ENCODE results near the gene AOPEP.

AOPEP gene

GRCh38 chr9:95038666-95039065, 312.2 kb downstream of the AOPEP start:
- TF ChIP-seq ZFX (IDR thresholded peaks at IDR 0.05): no peak
- no peak for TF ChIP-seq CTCF (conservative IDR thresholded peaks at IDR 0.05)
- H3K27ac ChIP-seq: no peak overlapping the region

GRCh38 chr9:95040106-95040505, 313.6 kb downstream of the AOPEP start:
- H3K27ac ChIP-seq: no peak overlapping the region
- TF ChIP-seq CTCF (conservative IDR thresholded peaks at IDR 0.05): no peak
- no peak for TF ChIP-seq ZFX (IDR thresholded peaks at IDR 0.05)

- TF ChIP-seq CTCF (conservative IDR thresholded peaks at IDR 0.05) (no peak), ZFX (IDR thresholded peaks at IDR 0.05) (no peak)
- no peak overlapping the region for H3K27ac ChIP-seq
Observed at GRCh38 chr9:95043826-95044225, 317.3 kb downstream of the AOPEP start.

- TF ChIP-seq ZFX (IDR thresholded peaks at IDR 0.05) (no peak), CTCF (conservative IDR thresholded peaks at IDR 0.05) (no peak)
Observed at GRCh38 chr9:95044731-95045508, 318.4 kb downstream of the AOPEP start.

GRCh38 chr9:95045751-95046150, 319.3 kb downstream of the AOPEP start:
- H3K27ac ChIP-seq: no peak overlapping the region
- TF ChIP-seq CTCF (conservative IDR thresholded peaks at IDR 0.05) (no peak), ZFX (IDR thresholded peaks at IDR 0.05) (no peak)

More at GRCh38 chr9:95044731-95045508, 318.4 kb downstream of the AOPEP start:
- no peak overlapping the region for H3K27ac ChIP-seq

- no peak for TF ChIP-seq ZFX (IDR thresholded peaks at IDR 0.05)
- no peak for TF ChIP-seq CTCF (conservative IDR thresholded peaks at IDR 0.05)
Observed at GRCh38 chr9:95047452-95048224, 321.1 kb downstream of the AOPEP start.

More at GRCh38 chr9:95047452-95048224, 321.1 kb downstream of the AOPEP start:
- H3K27ac ChIP-seq: no peak overlapping the region
